ENCODE measurements around the gene C7orf33.

The C7orf33 gene

GRCh38 chr7:148620749-148621359 is 30.3 kb downstream of the C7orf33 start:
- no peak overlapping the region for H3K27ac ChIP-seq (ENCODE audit: low read depth, low read length, poor library complexity, severe bottlenecking)
- H3K36me3 ChIP-seq (ENCODE audit: insufficient read depth, low read length) = no peaks in the 10 kb centered on the region
- no peak overlapping the region for H3K4me2 ChIP-seq (ENCODE audit: low read length)
- TF ChIP-seq CTCF (IDR thresholded peaks at IDR 0.05; ENCODE audit: low read length) (no peak), EZH2 (IDR thresholded peaks at IDR 0.05; ENCODE audit: borderline replicate concordance, low read length) (no peak)
- no peaks in the 10 kb centered on the region for H3K79me2 ChIP-seq (ENCODE audit: insufficient read depth, low read length)
- H3K4me1 ChIP-seq (ENCODE audit: insufficient read depth, low read length, severe bottlenecking) = no peaks in the 10 kb centered on the region
- H3K9ac ChIP-seq (ENCODE audit: low read length) = no peak overlapping the region
- H4K20me1 ChIP-seq (ENCODE audit: insufficient read depth, low read length) = no peaks in the 10 kb centered on the region
- H3K27me3 ChIP-seq (ENCODE audit: insufficient read depth, low read length) = peaks cover 6% of the 10 kb centered on the region; the same call in 1 of the 2 replicates
- H3F3A ChIP-seq (ENCODE audit: insufficient read depth, low read length) = no peaks in the 10 kb centered on the region
- H3K9me3 ChIP-seq (ENCODE audit: low read length) = peaks cover 3% of the 10 kb centered on the region; the same call in 1 of the 2 replicates
- no peak overlapping the region for H3K4me3 ChIP-seq (ENCODE audit: low read depth, low read length, poor library complexity, severe bottlenecking)
- no peak overlapping the region for H2AFZ ChIP-seq (ENCODE audit: low read length)
- no peaks in the 10 kb centered on the region for H3K9me2 ChIP-seq (ENCODE audit: low read depth, low read length)

GRCh38 chr7:148621563-148621962 is 31.0 kb downstream of the C7orf33 start:
- no peak overlapping the region for H3K9ac ChIP-seq (ENCODE audit: low read length)
- peaks cover 3% of the 10 kb centered on the region; the same call in 1 of the 2 replicates for H3K9me3 ChIP-seq (ENCODE audit: low read length)
- H2AFZ ChIP-seq (ENCODE audit: low read length) = no peak overlapping the region
- no peaks in the 10 kb centered on the region for H3K9me2 ChIP-seq (ENCODE audit: low read depth, low read length)
- H4K20me1 ChIP-seq (ENCODE audit: insufficient read depth, low read length) = no peaks in the 10 kb centered on the region
- no peaks in the 10 kb centered on the region for H3F3A ChIP-seq (ENCODE audit: insufficient read depth, low read length)
- TF ChIP-seq EZH2 (IDR thresholded peaks at IDR 0.05; ENCODE audit: borderline replicate concordance, low read length) (no peak), CTCF (IDR thresholded peaks at IDR 0.05; ENCODE audit: low read length) (no peak)
- H3K36me3 ChIP-seq (ENCODE audit: insufficient read depth, low read length) = no peaks in the 10 kb centered on the region
- H3K4me3 ChIP-seq (ENCODE audit: low read depth, low read length, poor library complexity, severe bottlenecking) = no peak overlapping the region
- H3K79me2 ChIP-seq (ENCODE audit: insufficient read depth, low read length) = no peaks in the 10 kb centered on the region
- no peaks in the 10 kb centered on the region for H3K4me1 ChIP-seq (ENCODE audit: insufficient read depth, low read length, severe bottlenecking)
- H3K4me2 ChIP-seq (ENCODE audit: low read length) = no peak overlapping the region
- peaks cover 6% of the 10 kb centered on the region; the same call in 1 of the 2 replicates for H3K27me3 ChIP-seq (ENCODE audit: insufficient read depth, low read length)
- no peak overlapping the region for H3K27ac ChIP-seq (ENCODE audit: low read depth, low read length, poor library complexity, severe bottlenecking)

- H3K9ac ChIP-seq (ENCODE audit: low read length) = no peak overlapping the region
- no peaks in the 10 kb centered on the region for H3F3A ChIP-seq (ENCODE audit: insufficient read depth, low read length)
- no peak overlapping the region for H3K4me2 ChIP-seq (ENCODE audit: low read length)
- H3K27ac ChIP-seq (ENCODE audit: low read depth, low read length, poor library complexity, severe bottlenecking) = no peak overlapping the region
- H3K27me3 ChIP-seq (ENCODE audit: insufficient read depth, low read length) = peaks cover 6% of the 10 kb centered on the region; the same call in 1 of the 2 replicates
- H3K9me2 ChIP-seq (ENCODE audit: low read depth, low read length) = no peaks in the 10 kb centered on the region
- TF ChIP-seq CTCF (IDR thresholded peaks at IDR 0.05; ENCODE audit: low read length) (no peak), EZH2 (IDR thresholded peaks at IDR 0.05; ENCODE audit: borderline replicate concordance, low read length) (no peak)
- no peak overlapping the region for H3K4me3 ChIP-seq (ENCODE audit: low read depth, low read length, poor library complexity, severe bottlenecking)
- no peak overlapping the region for H2AFZ ChIP-seq (ENCODE audit: low read length)
- H3K4me1 ChIP-seq (ENCODE audit: insufficient read depth, low read length, severe bottlenecking) = no peaks in the 10 kb centered on the region
- H3K79me2 ChIP-seq (ENCODE audit: insufficient read depth, low read length) = no peaks in the 10 kb centered on the region
- H3K36me3 ChIP-seq (ENCODE audit: insufficient read depth, low read length) = no peaks in the 10 kb centered on the region
- no peaks in the 10 kb centered on the region for H4K20me1 ChIP-seq (ENCODE audit: insufficient read depth, low read length)
- H3K9me3 ChIP-seq (ENCODE audit: low read length) = peaks cover 3% of the 10 kb centered on the region; the same call in 1 of the 2 replicates
Observed at GRCh38 chr7:148622887-148623585, 32.5 kb downstream of the C7orf33 start.
